HepG2 (cell line): ENCODE data around the gene WDR73. TPM values are rescaled to one million over a fixed set of nuclear protein-coding genes. Genes with fewer than 3 reads are reported as not detected.
A peak's percentile ranks its signal among the peaks of the same experiment; 100 is the strongest.

Experiments
- ATAC-seq: fragments of 200-7000 bp; cut with Tn5 transposase; 3 replicates; pipeline ENCODE4 v1.9.1; 2020; ENCODE audit warnings: mild to moderate bottlenecking, moderate library complexity
- BruUV-seq: library from RNA; stranded (reverse); fragments of 400-500 nt; replicated peaks from 2 replicates; lab custom pipeline; 2021; lab: Mats Ljungman, UMichigan
- CTCF ChIA-PET: fragments of 300-600 bp; formaldehyde crosslinking; extraction: SDS; loops from one replicate; lab custom pipeline; 2021; ENCODE audit warnings: low total read pairs, inconsistent platforms, low intra/inter-chr PET ratio; lab: Yijun Ruan, JAX
- POLR2A ChIA-PET: fragments of 350-600 bp; sonication (Branson Sonifier 250); formaldehyde crosslinking; loops from one replicate; lab custom pipeline; 2020; ENCODE audit warnings: antibody characterized with exemption, inconsistent platforms; lab: Yijun Ruan, JAX
- DNase-seq: peaks from one replicate; pipeline ENCODE4 v3.0.0-alpha.2; 2015; ENCODE audit warnings: low spot score
- FAIRE-seq: peaks from 3 replicates; lab custom pipeline; 2011; peaks lifted over from hg19 to GRCh38; lab: Jason Lieb, UNC
- H2AFZ ChIP-seq: one replicate; pipeline ENCODE4 v1.6.1; 2011; ENCODE audit warnings: low read length, inconsistent platforms
- H3K27ac ChIP-seq: fragments of 300-600 bp; 3 replicates; pipeline ENCODE4 v1.8.0; 2011; ENCODE audit warnings: mixed run types, mild to moderate bottlenecking, mixed read lengths, low read length, inconsistent platforms; ENCODE audit not compliant: insufficient read depth; ENCODE audit errors: extremely low read length
- H3K27me3 ChIP-seq, 2 experiments: fragments of 200-600 bp in 1 of 2; 2 replicates in 1 of 2; 3 replicates in 1 of 2; pipeline versions ENCODE4 v1.6.0 to v1.8.0; 2011; ENCODE audit warnings: low read length in 2 of 2, mild to moderate bottlenecking in 2 of 2, moderate library complexity in 2 of 2, inconsistent platforms in 1 of 2; ENCODE audit not compliant: insufficient read depth in 2 of 2, control insufficient read depth in 1 of 2
- H3K36me3 ChIP-seq, 2 experiments: fragments of 200-600 bp in 1 of 2; replicated peaks in 1 of 2; 2 replicates in 1 of 2; 3 replicates in 1 of 2; pipeline versions ENCODE4 v1.5.1 to v1.8.0; 2011; ENCODE audit warnings: low read length in 2 of 2, inconsistent platforms in 1 of 2; ENCODE audit not compliant: insufficient read depth in 2 of 2, control insufficient read depth in 1 of 2
- H3K4me1 ChIP-seq: 2 replicates; pipeline ENCODE4 v1.5.1; 2012; ENCODE audit warnings: low read length, inconsistent platforms; ENCODE audit not compliant: insufficient read depth
- H3K4me2 ChIP-seq: 2 replicates; pipeline ENCODE4 v1.6.0; 2011; ENCODE audit warnings: low read depth, low read length, inconsistent platforms
- H3K4me3 ChIP-seq, 3 experiments: fragments of 200-600 bp in 1 of 3; sonication (generic), shearing (Covaris generic) in 1 of 3; replicated peaks in 1 of 3; 2 replicates each; pipeline ENCODE4 v1.5.1; 2011 to 2016; ENCODE audit warnings: low read length in 3 of 3, inconsistent platforms in 2 of 3, low read depth in 2 of 3, mild to moderate bottlenecking in 2 of 3, control low read depth in 1 of 3, mixed read lengths in 1 of 3; ENCODE audit not compliant: insufficient read depth in 1 of 3
- H3K79me2 ChIP-seq: one replicate; pipeline ENCODE4 v1.6.1; 2011; ENCODE audit warnings: low read length, inconsistent platforms; ENCODE audit not compliant: insufficient read depth
- H3K9ac ChIP-seq: 2 replicates; pipeline ENCODE4 v1.6.0; 2011; ENCODE audit warnings: mild to moderate bottlenecking, low read depth, low read length, inconsistent platforms; ENCODE audit not compliant: insufficient read depth
- H3K9me3 ChIP-seq: 2 replicates; pipeline ENCODE4 v1.5.1; 2012; ENCODE audit warnings: mild to moderate bottlenecking, low read length
- H4K20me1 ChIP-seq: 2 replicates; pipeline ENCODE4 v1.6.0; 2011; ENCODE audit warnings: inconsistent platforms, mild to moderate bottlenecking, low read length, moderate library complexity; ENCODE audit not compliant: insufficient read depth
- HNF1A ChIP-seq, 2 experiments: sonication (generic) in 1 of 2; formaldehyde crosslinking in 1 of 2; IDR thresholded peaks; 2 replicates each; pipeline versions ENCODE4 v1.4.0 to v1.6.1; 2016 to 2020; ENCODE audit warnings: borderline replicate concordance in 1 of 2, low read depth in 1 of 2, mild to moderate bottlenecking in 1 of 2, missing genetic modification reagents in 1 of 2
- HOXA9 ChIP-seq: sonication (generic); formaldehyde crosslinking; IDR thresholded peaks from 2 replicates; pipeline ENCODE4 v1.8.1; 2022; ENCODE audit warnings: missing genetic modification reagents, mild to moderate bottlenecking, moderate library complexity, borderline replicate concordance
- KMT2A ChIP-seq: sonication (generic); formaldehyde crosslinking; IDR thresholded peaks from 2 replicates; pipeline ENCODE4 v1.4.0; 2020; ENCODE audit warnings: missing genetic modification reagents
- MAFG ChIP-seq: sonication (generic); formaldehyde crosslinking; IDR thresholded peaks from 2 replicates; pipeline ENCODE4 v1.5.1; 2020; ENCODE audit warnings: mild to moderate bottlenecking, missing genetic modification reagents
- MXD1 ChIP-seq: sonication (generic); formaldehyde crosslinking; IDR thresholded peaks from 2 replicates; pipeline ENCODE4 v1.4.0; 2020; ENCODE audit warnings: mild to moderate bottlenecking, missing genetic modification reagents
- NONO ChIP-seq, 2 experiments: fragments of 450-650 bp in 1 of 2; sonication (generic) in 1 of 2; formaldehyde crosslinking in 1 of 2; IDR thresholded peaks in 1 of 2; conservative IDR thresholded peaks in 1 of 2; 2 replicates each; pipeline versions ENCODE4 v1.6.1 to v1.8.0; 2017 to 2022; ENCODE audit warnings: mild to moderate bottlenecking in 1 of 2, missing genetic modification reagents in 1 of 2, moderate library complexity in 1 of 2
- RXRB ChIP-seq: IDR thresholded peaks from 2 replicates; pipeline ENCODE4 v1.6.1; 2016; ENCODE audit warnings: borderline replicate concordance, missing genetic modification reagents, missing compliant biosample characterization
- SALL2 ChIP-seq: sonication (generic); formaldehyde crosslinking; IDR thresholded peaks from 2 replicates; pipeline ENCODE4 v1.8.1; 2023; ENCODE audit warnings: mild to moderate bottlenecking, missing genetic modification reagents, inconsistent platforms
- TEAD3 ChIP-seq: optimal IDR thresholded peaks from 2 replicates; pipeline ENCODE3; 2016; ENCODE audit warnings: borderline replicate concordance
- ZFX ChIP-seq: sonication (generic); formaldehyde crosslinking; IDR thresholded peaks from 2 replicates; pipeline ENCODE4 v1.4.0; 2020; ENCODE audit warnings: mild to moderate bottlenecking, low read depth, missing genetic modification reagents, moderate library complexity
- ZFY ChIP-seq: sonication (generic); formaldehyde crosslinking; IDR thresholded peaks from 2 replicates; pipeline ENCODE4 v1.4.0; 2020; ENCODE audit warnings: missing genetic modification reagents
- ZNF121 ChIP-seq: sonication (generic); formaldehyde crosslinking; IDR thresholded peaks from 2 replicates; pipeline ENCODE4 v1.5.0; 2020; ENCODE audit warnings: mild to moderate bottlenecking, missing genetic modification reagents
- ZNF501 ChIP-seq: sonication (generic); formaldehyde crosslinking; IDR thresholded peaks from 2 replicates; pipeline ENCODE4 v1.5.1; 2020; ENCODE audit warnings: mild to moderate bottlenecking, moderate library complexity, missing genetic modification reagents
- ZNF564 ChIP-seq: sonication (generic); formaldehyde crosslinking; IDR thresholded peaks from 2 replicates; pipeline ENCODE4 v1.8.1; 2023; ENCODE audit warnings: mild to moderate bottlenecking, missing genetic modification reagents
- ZNF747 ChIP-seq: sonication (generic); formaldehyde crosslinking; IDR thresholded peaks from 2 replicates; pipeline ENCODE4 v1.8.1; 2023; ENCODE audit warnings: missing genetic modification reagents, mild to moderate bottlenecking, borderline replicate concordance
- ZNF761 ChIP-seq: sonication (generic); formaldehyde crosslinking; conservative IDR thresholded peaks from 2 replicates; pipeline ENCODE4 v1.4.0; 2020; ENCODE audit warnings: mild to moderate bottlenecking, missing genetic modification reagents
- ZNF790 ChIP-seq: sonication (generic); formaldehyde crosslinking; IDR thresholded peaks from 2 replicates; pipeline ENCODE4 v1.8.0; 2022; ENCODE audit warnings: missing genetic modification reagents, mild to moderate bottlenecking, borderline replicate concordance
- WGBS: methylation state at CpG from one replicate; pipeline ENCODE4 v1.1.6; 2017; ENCODE audit warnings: low lambda C conversion rate; 5-methylcytosine and 5-hydroxymethylcytosine counted together
- in situ Hi-C: cut with HindIII; loops from 2 replicates; pipeline ENCODE4 v1.10.0; 2017; ENCODE audit warnings: low pct_unique_long_range_greater_than_20kb; ENCODE audit not compliant: extremely low pct_ligation_motif_present
- intact Hi-C: fragments of 100-400 bp; cut with micrococcal nuclease; formaldehyde crosslinking; loops from one replicate; pipeline ENCODE4 v1.10.0; 2022; ENCODE audit not compliant: unreplicated experiment
- polyA plus RNA-seq, 8 experiments: library from polyadenylated mRNA; depleted of rRNA in 3 of 8; stranded (reverse) in 7 of 8; unstranded in 1 of 8; fragments of >200 nt; fragmentation: Illumina TruSeq in 4 of 8; extraction: Trizol in 4 of 8; gene quantifications; 2 replicates each; pipeline versions ENCODE4 v1.2.1 to v1.2.3, GENCODE V29; 2011 to 2016; ENCODE audit warnings: low read depth in 4 of 8, missing spikeins in 1 of 8, mixed read lengths in 1 of 8; ENCODE audit not compliant: insufficient read depth in 1 of 8
- total RNA-seq, 5 experiments: library from RNA; depleted of rRNA; stranded (reverse); fragments of >200 nt; fragmentation: Illumina TruSeq; extraction: Trizol; gene quantifications; 2 replicates each; pipeline ENCODE4 v1.2.3, GENCODE V29; 2016; ENCODE audit warnings: low read depth in 1 of 5

WDR73 gene
- total and polyA plus RNA-seq, 2 of the 13 experiments (the other 11 are each of a cell fraction or from before 2014, with no cell fraction given), result 20.0 to 35.5 TPM

- BruUV-seq, result no TSS peak
- POLR2A ChIA-PET, result interaction anchor here (0.9 to 6.4 kb wide), 7 partner anchors 9 to 33 kb away, joined by 3 to 47 read pairs (median 4); partner anchors contain the start of genes WDR73 and ZSCAN2
- TF ChIP-seq ZFY (peak; percentile 81), ZNF761 (CRISPR knock-in tag) (0 out of 2 replicates have a peak, but pooled peaks have one; percentile 51), TEAD3 (CRISPR knock-in tag) (peak; percentile 10), HOXA9 (CRISPR knock-in tag) (0 out of 2 replicates have a peak, but pooled peaks have one; percentile 44), RXRB (0 out of 2 replicates have a peak, but pooled peaks have one; percentile 26), SALL2 (CRISPR knock-in tag) (peak; percentile 80; the same call in 1 of the 2 replicates), ZNF121 (0 out of 2 replicates have a peak, but pooled peaks have one; percentile 22), NONO (IDR thresholded peaks at IDR 0.05) (no peak), NONO (CRISPR knock-in tag; conservative IDR thresholded peaks at IDR 0.05) (peak; percentile 84; the same call in 1 of the 2 replicates), ZFX (peak; percentile 82), MAFG (no peak), ZNF501 (no peak), ZNF564 (CRISPR knock-in tag) (no peak), ZNF747 (CRISPR knock-in tag) (0 out of 2 replicates have a peak, but pooled peaks have one; percentile 22), HNF1A (IDR thresholded peaks at IDR 0.05; ENCODE audit: low read depth) (no peak), HNF1A (CRISPR knock-in tag; IDR thresholded peaks at IDR 0.05; ENCODE audit: borderline replicate concordance) (0 out of 2 replicates have a peak, but pooled peaks have one; percentile 31), MXD1 (peak; percentile 63; the same call in 1 of the 2 replicates), KMT2A (CRISPR knock-in tag) (peak; percentile 53), ZNF790 (CRISPR knock-in tag) (peak; percentile 34; the same call in 1 of the 2 replicates)
Measured at GRCh38 chr15:84633311-84634227, 20.5 kb downstream of the WDR73 start.

More at GRCh38 chr15:84633311-84634227, 20.5 kb downstream of the WDR73 start:
- CTCF ChIA-PET, result interaction anchor here (1.3 kb wide), 1 partner anchor 35 kb away, joined by 4 read pairs; no protein-coding TSS in a partner anchor
- H4K20me1 ChIP-seq, result peaks cover 22% of the 10 kb centered on the region
- no peak for FAIRE-seq
- no peak overlapping the region for H2AFZ ChIP-seq
- 2% methylated on average over 13 of the region's 105 CpGs for WGBS
- ATAC-seq, result peak; percentile 80
- no peaks in the 10 kb centered on the region for H3K9me3 ChIP-seq
- no peak overlapping the region for H3K27ac ChIP-seq
- intact Hi-C loops, result loop anchor here (1.0 kb wide), 1 partner anchor 32 kb away; the partner anchor contains the start of gene ZSCAN2
- in situ Hi-C loops, result no loop called here
- peaks cover 42% of the 10 kb centered on the region for H3K4me1 ChIP-seq
- H3K36me3 ChIP-seq, result peaks cover 5 to 6% of the 10 kb centered on the region in 2 experiments; a peak in 1 of 5 replicates
- peaks cover 13% of the 10 kb centered on the region for H3K79me2 ChIP-seq
- peak; percentile 18 for DNase-seq
- H3K4me3 ChIP-seq, result peak overlapping the region; percentile 67 to 83 (median 68)
- H3K4me2 ChIP-seq, result peak overlapping the region; percentile 93
- no peaks in the 10 kb centered on the region; a peak in 1 of 5 replicates for H3K27me3 ChIP-seq
- H3K9ac ChIP-seq, result peak overlapping the region; percentile 68
